ENCODE measurements around the gene ZIC4.

The ZIC4 gene

DNA sequence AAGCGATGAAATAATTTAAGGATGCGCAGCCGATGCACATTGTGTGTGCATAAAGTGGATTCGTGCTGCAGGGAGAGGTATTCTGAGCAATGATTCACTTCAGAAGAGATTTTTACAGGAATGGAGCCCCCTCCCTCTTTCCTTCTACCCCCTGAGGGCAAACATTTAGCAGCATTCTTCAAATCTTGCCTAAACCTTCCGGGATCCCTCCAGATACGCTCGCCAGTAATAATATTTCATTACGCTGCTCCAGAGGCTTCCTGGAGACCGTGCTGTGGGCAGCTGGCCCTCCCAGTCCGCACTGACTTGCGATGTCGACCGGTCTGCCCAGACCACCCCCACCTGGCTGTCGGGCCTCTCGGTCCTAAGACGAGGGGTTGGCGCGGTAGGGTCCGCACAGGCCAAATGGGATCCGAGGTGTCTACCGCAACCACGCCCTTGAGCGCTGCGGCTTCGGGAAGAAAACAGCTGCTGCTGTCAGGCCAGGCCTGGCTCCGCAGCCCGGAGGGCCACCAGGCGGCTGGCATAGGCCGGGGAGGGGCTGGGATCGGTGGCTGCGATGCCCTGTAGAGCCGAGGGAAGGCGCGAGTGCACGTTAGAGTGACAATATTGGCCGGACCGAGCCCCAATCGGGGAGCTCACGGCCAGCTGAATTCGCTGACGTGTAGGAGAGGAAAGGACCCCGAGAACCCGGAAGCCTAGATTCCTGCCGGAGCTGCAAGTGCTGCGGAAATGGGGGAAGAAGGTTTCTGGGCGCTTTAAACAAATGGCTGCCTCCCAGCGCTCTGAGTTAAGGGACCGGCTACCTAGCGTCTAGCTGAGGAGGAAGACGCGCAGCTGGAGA, 14.3 kb downstream of the ZIC4 start:
- no peak for DNase-seq (ENCODE audit: low read depth in 1 of 2, low spot score in 1 of 2)

DNA sequence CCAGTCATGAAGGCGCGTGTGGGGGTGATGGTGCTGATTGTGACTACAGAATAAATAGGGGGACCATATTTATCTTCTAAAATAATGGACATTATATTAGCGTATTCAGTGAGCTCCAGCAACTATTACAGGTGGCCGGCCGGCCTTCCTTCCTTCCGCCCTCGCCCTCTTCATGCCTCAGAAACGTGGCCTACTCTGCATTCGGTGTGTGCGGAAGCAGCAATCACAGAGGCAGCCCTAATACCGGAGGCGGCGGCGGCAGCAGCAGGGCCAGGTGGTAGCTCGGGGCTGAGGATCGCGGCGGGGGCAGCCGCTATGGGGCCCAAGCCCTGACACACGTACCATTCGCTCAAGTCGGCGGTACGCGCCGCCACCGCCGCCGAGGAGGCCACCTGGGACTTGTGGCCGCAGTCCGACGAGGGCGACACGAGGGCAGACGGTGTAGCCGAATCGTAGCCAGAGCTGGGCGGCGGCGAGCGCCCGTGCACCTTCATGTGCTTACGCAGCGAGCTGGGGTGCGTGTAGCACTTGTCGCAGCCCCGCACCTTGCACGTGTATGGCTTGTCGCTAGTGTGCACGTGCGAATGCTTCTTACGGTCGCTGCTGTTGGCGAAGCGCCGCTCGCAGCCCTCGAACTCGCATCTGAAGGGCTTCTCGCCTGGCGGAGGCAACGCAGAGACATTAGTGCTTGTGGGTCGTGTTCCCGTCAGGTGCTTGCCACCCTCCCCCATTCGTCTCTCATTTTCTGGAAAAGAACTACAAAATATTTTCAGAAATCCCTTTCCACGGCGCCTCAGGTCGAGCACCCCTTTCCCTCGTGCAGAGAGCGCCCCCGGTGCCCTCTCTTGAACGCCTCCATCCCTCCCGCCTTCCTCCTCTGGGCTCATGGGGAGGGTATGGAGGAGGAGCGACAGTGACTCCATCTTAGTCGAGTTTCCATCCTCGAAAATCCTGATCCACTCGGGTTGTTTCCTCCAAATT, 15.5 kb downstream of the ZIC4 start:
- DNase-seq (ENCODE audit: low read depth in 1 of 2, low spot score in 1 of 2) = no peak

DNA sequence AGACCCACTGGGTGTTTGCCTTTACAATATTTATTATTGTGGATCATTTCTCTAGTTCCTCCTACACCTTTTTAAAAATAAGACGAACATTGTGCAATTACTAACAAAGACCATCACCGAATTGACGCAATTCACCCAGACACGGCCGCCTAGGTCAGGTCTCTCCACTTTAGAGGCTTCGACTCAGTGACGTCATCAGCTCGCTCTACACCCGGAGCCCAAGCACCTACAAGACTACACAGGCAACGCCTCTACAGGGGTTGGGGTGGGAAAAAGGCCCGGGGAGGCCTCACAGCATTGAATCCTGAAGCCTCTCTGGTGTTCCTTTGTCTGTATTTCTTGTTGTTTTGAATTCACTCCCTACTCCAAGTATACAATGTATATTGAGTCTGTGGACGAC, 16.6 kb downstream of the ZIC4 start:
- DNase-seq (ENCODE audit: low read depth in 1 of 2, low spot score in 1 of 2) = no peak

DNA sequence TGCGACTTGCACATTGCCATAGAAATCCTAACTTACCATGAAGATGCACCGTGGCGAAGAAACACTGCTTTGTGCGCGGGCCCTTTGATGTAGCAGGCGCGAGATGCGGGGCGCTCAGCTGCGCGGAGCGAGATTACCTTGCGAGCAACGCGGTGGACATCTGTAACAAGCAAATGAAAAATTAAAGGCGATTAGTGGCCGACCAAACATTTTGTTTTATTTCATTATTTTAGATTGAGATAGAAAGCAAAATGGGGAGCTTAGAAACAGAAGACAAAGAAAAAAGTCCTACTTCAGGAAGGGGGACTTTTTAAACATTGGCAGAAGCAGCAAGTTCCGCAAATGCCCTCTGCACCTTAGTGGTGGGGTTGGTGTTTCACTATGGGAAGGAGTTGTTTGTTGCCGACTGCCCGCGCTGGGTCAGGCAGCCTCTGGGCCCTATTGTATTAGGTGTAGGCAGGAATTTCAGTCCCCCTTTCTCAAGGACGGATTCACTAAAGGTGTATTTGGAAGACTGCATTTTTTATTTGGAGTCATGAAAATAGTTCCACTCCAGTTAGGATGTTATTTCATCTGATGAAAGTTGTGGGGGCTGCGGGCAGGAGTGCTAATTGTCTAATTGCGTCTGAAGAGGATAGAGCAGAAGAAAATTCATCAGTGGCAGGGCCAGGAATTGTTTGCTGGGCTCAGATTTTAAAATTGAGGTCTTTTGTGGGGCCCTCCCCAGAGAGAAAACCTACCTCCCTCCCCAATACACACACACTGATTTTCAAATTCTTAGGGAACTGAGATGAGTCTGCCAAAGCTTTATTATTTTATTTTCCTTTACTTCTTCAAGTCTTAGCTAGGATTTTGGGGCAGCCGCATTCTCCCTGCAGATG, 17.4 kb downstream of the ZIC4 start:
- DNase-seq (ENCODE audit: low read depth in 1 of 2, low spot score in 1 of 2) = no peak

DNA sequence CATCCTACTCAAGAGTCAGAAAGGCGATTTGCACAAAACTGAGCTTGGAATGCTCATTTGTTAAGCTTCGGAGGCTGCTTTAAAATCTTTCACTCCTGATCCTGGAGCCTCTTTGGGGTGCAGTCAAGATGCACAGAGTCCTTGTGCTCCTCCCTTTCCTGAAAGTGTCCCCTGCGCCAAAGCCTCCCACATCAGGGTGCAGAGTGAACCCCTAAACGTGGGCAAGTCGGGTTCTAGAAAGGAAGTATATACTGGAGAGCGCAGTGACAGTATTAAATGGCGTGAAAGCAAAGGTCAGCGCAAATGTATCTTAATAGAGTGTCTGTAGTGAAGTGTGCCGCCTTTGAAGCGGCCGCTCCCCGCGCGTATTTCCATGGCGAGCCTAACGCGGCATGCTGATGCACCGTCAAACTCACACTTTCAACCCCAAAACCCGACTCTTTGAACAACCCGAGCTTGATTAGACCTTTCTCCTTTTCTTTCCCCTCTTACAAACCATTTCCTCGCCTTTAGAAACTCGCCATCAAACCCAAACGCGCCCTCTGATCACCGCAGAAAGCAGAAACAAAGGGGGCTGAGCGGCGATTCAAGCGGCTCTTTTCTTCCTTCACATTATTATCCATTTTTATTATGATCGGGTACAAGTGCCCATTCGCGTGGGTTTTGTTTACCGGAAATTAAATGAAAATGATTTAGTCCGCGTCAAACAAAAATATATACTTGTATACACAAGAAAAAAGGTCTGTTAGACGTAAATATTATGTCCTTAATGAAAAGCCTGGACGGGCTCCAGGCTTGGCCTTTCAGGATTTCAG, 18.3 kb downstream of the ZIC4 start:
- DNase-seq (ENCODE audit: low read depth in 1 of 2, low spot score in 1 of 2) = no peak

DNA sequence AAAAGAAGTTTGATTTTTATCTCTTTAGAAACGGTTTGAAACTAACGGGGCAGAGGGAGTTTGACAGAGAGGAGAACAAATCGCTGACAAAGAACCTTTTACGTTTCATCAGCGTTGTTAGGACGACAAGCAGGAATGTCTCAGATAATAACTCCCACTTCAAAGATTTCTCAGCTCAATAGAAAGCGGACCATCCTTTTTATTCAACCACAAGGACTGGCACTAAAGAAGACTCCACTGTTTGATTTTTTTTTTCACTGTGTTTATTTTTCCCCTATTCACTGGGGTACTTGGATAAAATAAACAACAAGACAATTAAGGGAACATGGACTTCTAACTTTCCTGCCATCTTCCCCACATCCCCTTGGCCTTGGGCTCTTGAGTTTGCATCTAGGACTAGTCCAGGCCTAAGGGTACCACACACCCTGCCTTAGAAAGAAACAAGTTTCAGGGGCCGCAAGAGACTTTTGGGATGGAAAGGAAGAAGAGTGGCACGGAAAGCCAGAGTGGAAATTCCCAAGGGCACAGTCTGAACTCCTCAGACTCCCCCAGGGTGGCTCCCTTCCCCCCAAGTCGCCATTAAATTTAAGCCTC, 19.0 kb downstream of the ZIC4 start:
- DNase-seq (ENCODE audit: low read depth in 1 of 2, low spot score in 1 of 2) = no peak

DNA sequence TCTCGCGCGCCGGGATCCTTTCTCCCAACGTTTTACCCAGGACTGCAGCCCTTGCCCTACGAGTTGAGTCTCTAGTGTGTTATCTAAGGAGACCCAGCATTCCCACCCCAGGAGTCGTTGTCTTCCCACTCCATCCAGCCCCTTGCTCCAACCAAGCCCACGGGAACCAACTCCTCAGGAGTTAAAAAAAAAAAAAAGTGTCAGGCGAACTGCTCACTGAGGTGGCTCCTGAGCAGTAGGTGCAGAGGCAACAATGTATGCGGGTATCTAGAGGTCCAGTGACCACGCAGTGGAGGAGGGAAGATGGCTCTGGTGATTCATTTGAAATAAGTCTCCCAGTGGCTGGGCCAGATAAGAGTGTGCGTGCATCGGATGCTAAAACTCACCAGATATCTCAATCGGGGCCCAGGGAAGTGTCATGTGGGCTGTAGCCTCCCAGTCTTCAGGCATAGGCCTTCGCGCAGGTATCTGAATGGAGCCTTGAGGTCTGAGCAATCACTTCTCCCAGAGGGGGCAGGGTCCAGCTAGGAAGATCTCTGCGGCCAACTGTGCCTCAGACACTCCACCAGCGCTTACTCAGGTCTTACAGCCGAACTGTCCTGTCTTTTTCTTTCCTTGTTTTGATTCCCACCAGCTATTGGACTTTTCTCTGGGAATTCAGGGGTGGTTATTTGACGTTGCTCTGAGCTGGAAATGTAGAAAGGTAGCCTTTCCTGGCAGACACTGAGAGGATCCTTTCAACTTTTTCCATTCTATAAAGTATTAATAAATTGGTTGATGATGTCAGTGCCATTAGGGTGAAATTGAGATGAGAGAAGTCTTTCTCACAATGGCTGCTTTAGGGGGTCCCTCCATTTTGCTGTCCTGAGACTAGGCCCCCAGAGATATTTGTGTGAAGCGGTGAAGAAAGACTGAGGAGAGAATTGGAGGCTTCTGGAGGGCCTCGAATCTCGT, 21.0 kb downstream of the ZIC4 start:
- no peak for DNase-seq (ENCODE audit: low read depth in 1 of 2, low spot score in 1 of 2)

DNA sequence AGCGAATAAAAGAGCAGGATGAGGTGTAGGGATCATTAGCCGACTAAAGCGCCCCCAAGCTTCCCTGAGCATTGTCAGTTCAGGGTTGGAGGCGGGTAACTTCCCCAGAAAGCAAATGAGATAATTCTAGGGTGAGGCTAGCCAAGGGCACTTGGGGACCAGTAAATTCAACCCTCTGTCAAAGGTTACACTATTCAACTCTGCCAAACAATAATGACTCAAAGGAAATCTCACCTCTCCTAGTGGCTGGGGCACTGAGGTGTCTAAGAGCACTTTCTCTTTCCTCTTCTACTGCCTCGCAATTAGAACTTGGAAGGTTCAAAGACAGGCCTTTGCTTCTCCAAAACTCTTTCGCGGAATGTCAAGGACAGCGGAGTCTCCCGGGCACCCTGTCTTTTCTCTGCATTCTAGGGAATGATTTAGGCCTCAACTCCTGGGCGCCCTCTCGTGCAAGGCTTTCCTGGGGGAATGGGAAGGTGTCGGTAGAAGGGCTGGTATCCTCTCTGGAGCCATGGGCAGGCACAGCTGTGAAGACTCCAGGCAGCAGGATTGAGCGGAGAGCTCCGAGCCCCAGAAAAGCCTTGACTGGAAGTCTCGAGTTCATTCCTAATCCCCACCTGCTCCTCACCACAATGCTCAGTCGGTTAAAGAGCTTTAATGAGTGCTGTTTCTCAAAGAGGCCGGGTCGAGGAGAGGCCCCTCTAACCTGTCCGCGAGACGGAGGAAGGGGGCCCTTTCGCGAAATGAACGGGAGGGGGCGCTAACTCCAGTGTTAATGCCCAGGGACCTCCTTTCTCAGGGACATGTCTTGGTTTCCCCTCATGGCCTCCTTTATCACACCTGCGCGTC, 21.9 kb downstream of the ZIC4 start:
- no peak for DNase-seq (ENCODE audit: low read depth in 1 of 2, low spot score in 1 of 2)

DNA sequence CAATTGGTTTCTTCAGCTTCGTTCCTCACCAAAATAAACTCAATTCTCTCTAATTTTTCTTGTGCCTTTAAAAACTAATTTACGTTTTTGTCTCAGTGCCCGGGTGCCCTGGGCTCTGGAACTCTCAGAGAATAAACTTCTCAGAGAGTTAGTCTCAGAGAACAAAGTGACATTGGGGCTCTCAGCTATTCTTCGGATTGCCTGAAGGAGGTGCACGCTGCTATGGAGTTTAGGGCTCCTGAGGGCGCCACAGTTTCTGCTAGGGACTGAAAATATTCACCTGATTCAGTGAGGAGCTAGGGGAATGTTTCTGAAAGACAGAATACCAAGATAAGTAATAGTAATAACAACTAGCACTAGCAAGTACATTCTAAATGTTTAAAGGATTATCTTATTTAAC, 22.7 kb downstream of the ZIC4 start:
- no peak for DNase-seq (ENCODE audit: low read depth in 1 of 2, low spot score in 1 of 2)

DNA sequence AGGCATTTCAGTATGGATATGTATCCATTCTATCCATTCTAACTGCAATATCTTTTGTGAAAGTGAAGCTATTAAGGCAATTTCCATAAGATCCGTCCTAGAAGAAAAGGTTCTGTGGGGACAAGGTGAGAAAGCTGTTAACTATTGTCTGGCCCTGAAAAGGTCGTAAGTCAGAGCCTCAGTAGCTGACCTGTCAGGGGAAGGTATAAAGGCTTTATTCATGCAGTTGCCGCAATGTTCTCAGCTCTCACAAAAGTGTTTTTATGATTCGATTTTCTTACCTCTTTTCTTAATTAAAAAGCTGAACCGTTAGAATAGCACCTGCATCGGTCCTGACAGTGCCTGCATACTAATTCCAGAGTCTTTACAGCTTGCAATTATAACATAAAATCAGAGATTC, 24.7 kb downstream of the ZIC4 start:
- DNase-seq (ENCODE audit: low read depth in 1 of 2, low spot score in 1 of 2) = no peak

DNA sequence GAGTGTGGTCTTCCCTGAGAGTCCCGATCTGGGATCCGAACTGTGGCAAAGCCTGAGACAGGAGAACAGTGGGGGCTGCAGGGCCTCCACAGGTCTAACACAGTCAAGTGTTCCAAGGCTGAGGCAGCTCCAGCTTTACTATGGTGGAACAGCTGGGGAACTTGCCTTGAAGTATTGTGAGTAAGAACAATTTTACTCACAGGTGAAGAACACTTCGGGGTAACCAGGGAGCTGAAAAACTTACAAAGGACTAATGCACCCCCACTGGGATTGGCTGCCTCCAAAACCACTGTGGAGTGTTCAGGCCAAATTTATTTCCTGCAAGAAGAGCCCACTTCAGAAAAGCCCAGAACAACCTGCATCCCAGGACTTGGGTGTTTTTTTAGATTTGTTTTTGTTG, 25.4 kb downstream of the ZIC4 start:
- DNase-seq (ENCODE audit: low read depth in 1 of 2, low spot score in 1 of 2) = no peak

DNA sequence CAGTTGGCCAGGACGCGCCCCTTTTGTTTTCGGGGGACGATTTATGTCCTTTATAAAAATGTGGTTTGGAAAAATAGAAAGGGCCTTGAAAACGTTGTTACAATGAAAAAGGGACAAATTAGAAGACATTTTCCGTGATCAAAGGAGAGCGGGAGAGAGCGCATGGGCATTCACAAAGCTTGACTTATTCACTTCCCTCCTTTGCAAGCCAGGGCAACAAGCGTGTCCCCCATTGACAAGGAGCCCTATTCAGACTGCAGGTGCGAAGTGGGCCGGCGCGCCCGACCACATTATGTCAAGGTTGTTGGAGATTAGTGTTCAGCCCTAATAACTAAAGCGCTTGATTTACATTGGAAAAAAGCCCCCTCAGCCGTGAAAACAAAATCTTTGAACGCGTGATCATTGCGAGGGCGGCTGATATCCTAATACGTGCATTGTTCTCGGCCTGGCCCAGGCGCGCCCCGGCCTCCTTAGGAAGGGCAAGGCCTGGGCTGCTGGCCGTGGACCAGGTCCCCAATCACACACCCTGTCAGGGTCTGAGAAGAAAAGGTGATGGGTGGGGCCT, 25.9 kb downstream of the ZIC4 start:
- no peak for DNase-seq (ENCODE audit: low read depth in 1 of 2, low spot score in 1 of 2)

DNA sequence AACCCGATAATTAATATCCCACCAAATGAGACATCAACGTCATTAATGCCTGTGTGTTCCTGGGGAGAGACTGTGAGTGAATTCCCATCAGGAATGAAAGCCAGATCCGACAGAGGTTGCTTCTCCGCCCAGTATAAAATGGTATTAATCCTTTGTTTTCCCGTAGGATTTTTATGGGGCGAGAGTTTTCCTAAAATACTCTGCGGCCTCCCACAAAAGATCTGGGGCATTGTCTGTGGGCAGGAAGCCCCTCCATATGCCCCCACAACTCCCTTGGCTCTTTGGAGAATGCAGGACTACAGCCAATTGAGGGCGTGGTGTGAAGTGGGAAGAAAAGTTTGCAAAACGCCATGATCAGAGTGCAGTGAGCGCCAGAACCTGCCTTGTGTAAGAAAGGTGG, 26.7 kb downstream of the ZIC4 start:
- DNase-seq (ENCODE audit: low read depth in 1 of 2, low spot score in 1 of 2) = no peak

DNA sequence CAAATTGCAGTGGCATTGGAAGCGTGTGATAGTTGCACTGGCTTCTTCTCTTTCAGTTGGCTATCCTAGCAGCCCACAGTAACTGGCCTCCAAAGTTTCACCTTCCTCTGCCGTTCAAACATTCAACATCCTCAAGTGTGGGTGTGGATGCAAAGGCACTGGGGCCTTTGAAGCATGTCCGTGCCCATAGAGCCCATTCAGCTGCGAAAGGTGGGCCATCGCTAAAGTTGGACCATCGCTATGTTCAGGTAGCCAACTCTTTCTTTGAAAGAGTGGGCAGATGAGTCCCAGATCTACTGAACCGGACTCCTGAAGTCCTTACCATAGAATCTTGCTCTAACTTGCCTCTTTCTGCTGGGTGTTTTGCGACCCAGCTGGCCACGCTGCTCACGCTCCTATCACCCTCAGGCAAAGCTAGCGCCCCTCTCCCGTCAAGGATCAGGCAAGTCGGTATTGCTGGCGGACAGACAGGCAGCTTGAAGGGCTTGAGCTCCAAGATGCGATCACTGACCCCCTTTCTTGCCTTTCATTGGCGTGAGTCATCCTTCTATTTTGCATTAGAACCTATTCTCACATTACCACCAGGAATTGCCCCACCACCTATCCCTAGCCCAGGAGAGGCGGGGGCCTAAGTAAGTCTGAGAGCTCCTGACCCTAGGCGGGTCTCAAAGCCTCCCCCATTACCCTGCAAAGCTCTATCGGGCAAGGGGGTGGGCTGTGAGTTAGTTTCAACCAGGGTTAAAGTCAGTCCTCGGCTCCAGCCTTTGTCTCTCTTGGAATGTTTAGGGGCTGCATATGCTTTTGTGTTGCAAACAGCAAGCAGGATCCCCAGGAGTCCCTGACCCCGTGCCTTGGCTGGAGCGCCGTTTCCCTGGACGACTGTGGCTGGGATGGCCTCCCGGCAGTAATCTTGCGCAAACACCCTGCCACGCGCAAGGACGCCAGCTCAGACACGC, 28.7 kb downstream of the ZIC4 start:
- no peak for DNase-seq (ENCODE audit: low read depth in 1 of 2, low spot score in 1 of 2)

DNA sequence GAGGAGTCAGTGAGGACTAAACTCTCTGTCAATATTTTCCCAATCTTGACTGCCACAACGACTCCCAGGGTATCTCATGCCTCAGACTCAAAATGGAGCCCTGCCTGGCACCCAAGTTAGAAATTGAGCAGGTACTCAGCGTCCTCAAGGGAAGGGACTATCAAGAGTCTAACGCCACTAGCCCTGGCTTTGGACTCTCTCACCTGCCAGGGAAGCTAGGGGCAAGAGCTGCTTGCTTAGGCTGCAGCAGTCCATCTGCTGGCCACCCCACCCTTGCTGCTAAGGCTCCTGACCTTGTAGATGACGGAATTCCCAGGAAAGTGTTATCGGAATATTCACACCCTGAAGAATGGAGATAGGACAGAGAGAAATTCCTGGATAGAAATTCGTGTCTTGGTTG, 33.0 kb downstream of the ZIC4 start:
- DNase-seq (ENCODE audit: low read depth in 1 of 2, low spot score in 1 of 2) = no peak

DNA sequence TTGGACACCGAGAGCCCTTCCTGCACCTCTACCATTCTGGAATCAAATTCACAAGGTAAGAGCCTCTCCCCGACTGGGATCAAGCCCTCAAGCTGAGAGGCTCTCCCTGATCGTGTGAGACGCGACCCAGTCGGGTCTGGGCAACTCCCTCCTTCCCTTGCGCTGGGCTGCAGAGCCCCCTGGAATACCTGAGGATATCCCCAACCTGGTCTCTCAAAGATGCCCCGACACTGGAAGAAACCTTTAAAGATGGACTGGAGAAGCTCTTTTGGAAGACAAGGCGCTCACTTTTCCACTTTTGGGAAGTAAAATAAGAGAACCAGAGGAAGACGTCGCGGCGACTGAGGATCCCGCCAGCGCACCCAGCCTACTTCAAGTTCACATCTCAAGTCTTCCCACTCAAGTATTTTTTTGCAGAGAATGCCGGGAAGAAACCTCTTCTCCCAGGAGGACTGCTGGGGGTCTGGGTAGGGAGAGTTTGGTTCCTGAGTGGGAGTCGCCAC, 33.8 kb downstream of the ZIC4 start:
- DNase-seq (ENCODE audit: low read depth in 1 of 2, low spot score in 1 of 2) = no peak

Measured in activated T-helper 1 cell treated with anti-CD3 and anti-CD28 coated beads, Interleukin-2, amount 50 U/mL, for 16 hours (primary cell).